Dermis microvascular lymphatic vessel endothelial cell (primary cell): ENCODE results near the gene BCAS1. TPM values are rescaled to one million over a fixed set of nuclear protein-coding genes. Genes with fewer than 3 reads are reported as not detected.
"Not testable (repeated sequence)": the region's sequence is repeated elsewhere in the genome, so short reads cannot be mapped to it uniquely, and the experiment has no call there.

Experiments used
- DNase-seq, 2 donors: peaks; one replicate each; pipeline versions ENCODE4 v3.0.0 to v3.0.0-alpha.2; 2010; ENCODE audit warnings: low read depth in 2 of 2
- total RNA-seq: library from RNA; depleted of rRNA; stranded (reverse); fragments of >200 nt; gene quantifications from 2 replicates; pipeline ENCODE4 v1.2.1, GENCODE V29; 2014

The BCAS1 gene
- total RNA-seq, 1 donor from 2014 or later: not detected

- DNase-seq: no peak
Observed at GRCh38 chr20:53990003-53990402, 80.4 kb downstream of the BCAS1 start.

GRCh38 chr20:53989401-53989800 lies 81.0 kb downstream of the BCAS1 start:
- no peak for DNase-seq

GRCh38 chr20:53986037-53986650 lies 84.2 kb downstream of the BCAS1 start:
- DNase-seq: no peak

- no peak for DNase-seq
Observed at GRCh38 chr20:53985150-53985518, 85.3 kb downstream of the BCAS1 start.

- DNase-seq: no peak
Observed at GRCh38 chr20:53984356-53985149, 85.8 kb downstream of the BCAS1 start.

GRCh38 chr20:53983401-53983800 lies 87.0 kb downstream of the BCAS1 start:
- DNase-seq: no peak

GRCh38 chr20:53982624-53983023 lies 87.8 kb downstream of the BCAS1 start:
- no peak for DNase-seq

GRCh38 chr20:53981752-53982437 lies 88.5 kb downstream of the BCAS1 start:
- DNase-seq: no peak

- no peak for DNase-seq
Observed at GRCh38 chr20:53981130-53981529, 89.3 kb downstream of the BCAS1 start.

- DNase-seq: no peak
Observed at GRCh38 chr20:53980031-53980465, 90.3 kb downstream of the BCAS1 start.

- no peak for DNase-seq
Observed at GRCh38 chr20:53978497-53978896, 91.9 kb downstream of the BCAS1 start.

GRCh38 chr20:53977391-53977790 lies 93.0 kb downstream of the BCAS1 start:
- DNase-seq: no peak

GRCh38 chr20:53975761-53976160 lies 94.6 kb downstream of the BCAS1 start:
- no peak for DNase-seq

- DNase-seq: no peak
Observed at GRCh38 chr20:53974785-53975555, 95.4 kb downstream of the BCAS1 start.

GRCh38 chr20:53973882-53974281 lies 96.5 kb downstream of the BCAS1 start:
- not testable (repeated sequence) for DNase-seq

GRCh38 chr20:53972179-53972578 lies 98.2 kb downstream of the BCAS1 start:
- DNase-seq: no peak

GRCh38 chr20:53971096-53971683 lies 99.2 kb downstream of the BCAS1 start:
- no peak for DNase-seq

GRCh38 chr20:53970232-53970631 lies 100.2 kb downstream of the BCAS1 start:
- DNase-seq: no peak

GRCh38 chr20:53967527-53967926 lies 102.9 kb downstream of the BCAS1 start:
- no peak for DNase-seq

GRCh38 chr20:53966774-53967398 lies 103.5 kb downstream of the BCAS1 start:
- no peak for DNase-seq
